Limb (tissue), 2 donors: ENCODE results near the gene INTS11.

ENCODE experiments used
- DNase-seq, 2 donors: peaks; one replicate each; pipeline ENCODE4 v3.0.0-alpha.2; 2016; ENCODE audit errors: extremely low spot score in 2 of 2

INTS11 gene

GRCh38 chr1:1270813-1271212 lies 53.6 kb downstream of the INTS11 start:
- no peak for DNase-seq

GRCh38 chr1:1268284-1268682 lies 56.2 kb downstream of the INTS11 start:
- no peak for DNase-seq

GRCh38 chr1:1267488-1268283 lies 56.8 kb downstream of the INTS11 start:
- DNase-seq, result no peak

- no peak for DNase-seq
These were observed 59.6 kb downstream of the INTS11 start for GRCh38 chr1:1264868-1265272.

- no peak for DNase-seq
These were observed 60.4 kb downstream of the INTS11 start for GRCh38 chr1:1264026-1264425.

GRCh38 chr1:1262758-1263157 lies 61.7 kb downstream of the INTS11 start:
- DNase-seq, result no peak

GRCh38 chr1:1262071-1262470 lies 62.4 kb downstream of the INTS11 start:
- DNase-seq, result no peak
